HG02759 (cell line): Measurements from ENCODE around the gene PDLIM4.
A peak's percentile ranks its signal among the peaks of the same experiment; 100 is the strongest.

Experiments used
- ATAC-seq: cut with Tn5 transposase; IDR thresholded peaks from one replicate; pipeline ENCODE4 v1.9.1; 2021; ENCODE audit warnings: mild to moderate bottlenecking, moderate library complexity; ENCODE audit not compliant: unreplicated experiment

PDLIM4 gene

GRCh38 chr5:132257131-132258101 lies at the start of gene PDLIM4:
Gene PDLIM4 (plus strand): TSS chr5:132257696. CDS start chr5:132257735, 39 bp downstream.
- ATAC-seq: no peak

GRCh38 chr5:132207778-132208177 lies 49.7 kb upstream of the PDLIM4 start:
- ATAC-seq: no peak

GRCh38 chr5:132209131-132209530 lies 48.4 kb upstream of the PDLIM4 start:
- no peak for ATAC-seq

GRCh38 chr5:132209901-132210545 lies 47.5 kb upstream of the PDLIM4 start:
- no peak for ATAC-seq

GRCh38 chr5:132210944-132211343 lies 46.6 kb upstream of the PDLIM4 start:
- no peak for ATAC-seq

GRCh38 chr5:132211787-132212186 lies 45.7 kb upstream of the PDLIM4 start:
- no peak for ATAC-seq

- no peak for ATAC-seq
These were observed 43.8 kb upstream of the PDLIM4 start for GRCh38 chr5:132213666-132214065.

- ATAC-seq: no peak
These were observed 43.0 kb upstream of the PDLIM4 start for GRCh38 chr5:132214491-132214890.

GRCh38 chr5:132215329-132215728 lies 42.2 kb upstream of the PDLIM4 start:
- no peak for ATAC-seq

- no peak for ATAC-seq
These were observed 39.2 kb upstream of the PDLIM4 start for GRCh38 chr5:132218321-132218720.

GRCh38 chr5:132219289-132219970 lies 38.1 kb upstream of the PDLIM4 start:
- no peak for ATAC-seq

- no peak for ATAC-seq
These were observed 37.5 kb upstream of the PDLIM4 start for GRCh38 chr5:132219981-132220380.

GRCh38 chr5:132220491-132220890 lies 37.0 kb upstream of the PDLIM4 start:
- no peak for ATAC-seq

GRCh38 chr5:132221781-132222648 lies 35.5 kb upstream of the PDLIM4 start:
- peak; percentile 31 for ATAC-seq

GRCh38 chr5:132222649-132223038 lies 34.9 kb upstream of the PDLIM4 start:
- peak; percentile 69 for ATAC-seq

GRCh38 chr5:132223861-132224260 lies 33.6 kb upstream of the PDLIM4 start:
- ATAC-seq: no peak

- no peak for ATAC-seq
These were observed 32.8 kb upstream of the PDLIM4 start for GRCh38 chr5:132224716-132225115.

GRCh38 chr5:132225165-132226032 lies 32.1 kb upstream of the PDLIM4 start:
- ATAC-seq: no peak

GRCh38 chr5:132226516-132227234 lies 30.8 kb upstream of the PDLIM4 start:
- ATAC-seq: no peak
